EL (cell line): Measurements from ENCODE around the gene MCRS1.
"Not testable (repeated sequence)": the region's sequence is repeated elsewhere in the genome, so short reads cannot be mapped to it uniquely, and the experiment has no call there.

Source experiments
- DNase-seq: peaks from one replicate; pipeline ENCODE4 v3.0.0-alpha.2; 2016

Gene MCRS1

DNA sequence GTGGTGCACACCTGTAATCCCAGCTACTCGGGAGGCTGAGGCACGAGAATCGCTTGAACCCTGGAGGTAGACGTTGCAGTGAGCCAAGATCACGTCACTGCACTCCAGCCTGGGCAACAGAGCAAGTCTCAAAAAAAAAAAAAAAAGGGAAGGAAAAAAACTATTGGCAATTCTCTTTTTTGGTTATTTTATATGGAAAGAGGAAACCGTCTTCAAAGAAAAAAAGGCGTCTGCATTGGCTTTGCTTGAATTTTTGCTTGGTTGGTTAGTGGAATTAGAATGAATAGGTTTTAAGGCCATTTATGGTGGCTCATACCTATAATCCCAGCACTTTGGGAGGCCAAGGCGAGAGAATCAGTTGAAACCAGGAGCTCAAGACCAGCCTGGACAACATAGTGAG is 58.3 kb downstream of the MCRS1 start:
- DNase-seq, result not testable (repeated sequence)
